GM10248 (cell line): ENCODE measurements around the gene FAM107B.

ENCODE experiments used
- CTCF ChIA-PET: fragments of 300-600 bp; sonication (Branson Sonifier 250); formaldehyde crosslinking; extraction: SDS; loops from one replicate; lab custom pipeline; 2021; ENCODE audit warnings: antibody characterized with exemption; lab: Yijun Ruan, JAX
- POLR2A ChIA-PET: fragments of 350-650 bp; sonication (Branson Sonifier 250); formaldehyde crosslinking; extraction: SDS; loops from one replicate; lab custom pipeline; 2020; ENCODE audit warnings: antibody characterized with exemption; lab: Yijun Ruan, JAX
- DNase-seq: peaks from one replicate; pipeline ENCODE4 v3.0.0; 2012; ENCODE audit errors: extremely low spot score
- CTCF ChIP-seq: IDR thresholded peaks from 2 replicates; pipeline ENCODE4 v1.5.1; 2012; ENCODE audit warnings: mild to moderate bottlenecking, low read depth; ENCODE audit errors: extremely low read depth, missing control alignments, control extremely low read depth

The FAM107B gene

DNA sequence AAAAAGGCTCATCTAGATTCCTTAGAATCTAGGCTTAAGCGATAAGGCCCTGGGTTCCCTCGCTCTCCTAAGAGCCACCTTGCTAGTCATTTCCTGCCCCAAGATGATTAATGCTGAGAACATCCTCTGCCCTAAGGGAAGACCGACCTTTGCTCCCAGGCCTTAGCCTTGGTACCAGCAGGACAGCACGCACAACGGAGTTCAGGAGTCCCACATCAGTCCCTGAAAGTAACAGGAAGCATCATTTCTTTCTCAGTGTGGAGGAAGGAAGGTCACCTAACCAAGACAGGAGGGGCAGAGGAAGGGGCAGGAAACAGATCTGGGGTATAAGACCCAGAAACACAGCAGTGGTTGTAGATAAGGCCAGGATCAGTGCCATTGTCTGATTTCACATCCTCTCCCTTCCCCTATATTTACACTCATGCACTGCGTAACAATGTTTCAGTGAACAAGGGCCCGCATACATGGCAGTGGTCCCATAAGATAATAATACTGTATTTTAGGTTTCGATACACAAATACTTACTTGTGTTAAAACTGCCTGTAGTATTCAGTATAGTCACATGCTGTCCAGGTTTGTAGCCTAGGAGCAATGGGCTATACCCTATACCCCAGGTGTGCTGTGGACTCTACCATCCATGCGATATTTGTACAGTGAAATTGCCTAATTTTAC lies 8.1 kb upstream of the FAM107B start:
- ChIA-PET POLR2A (no interaction called here), CTCF (no interaction called here)
- no peak for DNase-seq
- TF ChIP-seq CTCF, result no peak

GRCh38 chr10:14781763-14782162 lies 7.1 kb upstream of the FAM107B start:
- no peak for DNase-seq
- no peak for TF ChIP-seq CTCF
- ChIA-PET CTCF (no interaction called here), POLR2A (no interaction called here)

DNA sequence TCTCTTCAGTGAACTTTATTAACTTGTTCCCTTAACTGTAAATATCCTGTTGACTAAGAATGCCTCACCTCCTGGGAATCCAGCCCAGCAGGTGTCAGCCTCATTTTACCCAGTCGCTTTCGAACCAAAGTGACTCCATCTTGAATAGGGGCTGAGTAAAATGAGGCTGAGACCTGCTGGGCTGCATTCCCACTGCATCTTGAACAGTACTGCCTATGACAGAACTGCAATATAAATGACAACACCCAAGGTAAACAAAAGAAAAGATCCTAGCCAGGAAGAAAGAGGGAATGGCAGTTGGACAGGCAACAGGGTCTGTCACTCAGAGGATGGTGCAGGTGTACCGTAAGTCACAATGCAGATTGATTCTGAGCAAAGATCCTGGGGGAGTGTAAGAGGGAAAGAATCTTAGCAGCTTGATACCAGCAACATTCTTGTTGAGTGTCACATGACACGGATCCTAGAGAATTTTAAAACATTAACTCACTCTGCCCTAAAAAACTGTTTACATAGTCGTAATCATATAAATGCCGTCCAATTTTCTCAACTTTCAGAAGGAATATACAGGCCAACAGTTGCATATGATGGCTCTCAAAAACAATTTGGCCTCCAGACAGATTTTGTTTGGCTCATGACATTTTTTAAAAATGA lies 4.4 kb upstream of the FAM107B start:
- ChIA-PET CTCF (no interaction called here), POLR2A (no interaction called here)
- no peak for DNase-seq
- no peak for TF ChIP-seq CTCF

DNA sequence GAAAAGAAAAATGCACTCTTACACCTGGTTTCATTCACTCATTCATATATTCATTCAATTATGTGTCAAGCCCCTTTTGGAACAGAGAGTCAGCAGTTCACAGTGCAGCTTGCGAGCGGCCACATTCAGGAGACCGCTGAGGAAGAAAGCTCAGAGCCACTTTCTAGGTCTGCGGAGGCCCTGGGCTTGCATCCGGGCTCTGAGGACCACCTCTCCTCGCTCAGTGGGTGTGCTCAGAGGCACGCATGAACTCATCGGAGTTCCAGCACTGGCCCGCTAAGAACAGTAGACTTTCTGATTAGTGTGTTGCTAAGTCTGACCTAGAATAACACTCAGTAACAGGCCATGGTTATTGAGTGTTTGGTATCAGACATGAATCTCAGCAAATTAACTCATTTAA lies 1.8 kb upstream of the FAM107B start:
- CTCF ChIA-PET, result no interaction called here
- DNase-seq, result no peak
- TF ChIP-seq CTCF, result no peak
- POLR2A ChIA-PET, result no interaction called here

GRCh38 chr10:14775656-14776055 lies 959 bp upstream of the FAM107B start:
- no peak for TF ChIP-seq CTCF
- no peak for DNase-seq
- POLR2A ChIA-PET, result no interaction called here
- CTCF ChIA-PET, result no interaction called here

GRCh38 chr10:14774214-14774580 lies 500 bp downstream of the FAM107B start:
- CTCF ChIA-PET, result interaction anchor here (1.4 kb wide), 1 partner anchor 12 kb away, joined by 3 read pairs; no protein-coding TSS in a partner anchor
- POLR2A ChIA-PET, result no interaction called here
- DNase-seq, result no peak
- TF ChIP-seq CTCF, result no peak
